ENCODE data around the gene AICDA. TPM values are rescaled to one million over a fixed set of nuclear protein-coding genes. Genes with fewer than 3 reads are reported as not detected.

AICDA gene
- total and polyA plus RNA-seq, 10 of the 15 experiments (the other 5 are each of a cell fraction or from before 2014, with no cell fraction given): 9.4 to 24.9 (median 16.6) TPM

DNA sequence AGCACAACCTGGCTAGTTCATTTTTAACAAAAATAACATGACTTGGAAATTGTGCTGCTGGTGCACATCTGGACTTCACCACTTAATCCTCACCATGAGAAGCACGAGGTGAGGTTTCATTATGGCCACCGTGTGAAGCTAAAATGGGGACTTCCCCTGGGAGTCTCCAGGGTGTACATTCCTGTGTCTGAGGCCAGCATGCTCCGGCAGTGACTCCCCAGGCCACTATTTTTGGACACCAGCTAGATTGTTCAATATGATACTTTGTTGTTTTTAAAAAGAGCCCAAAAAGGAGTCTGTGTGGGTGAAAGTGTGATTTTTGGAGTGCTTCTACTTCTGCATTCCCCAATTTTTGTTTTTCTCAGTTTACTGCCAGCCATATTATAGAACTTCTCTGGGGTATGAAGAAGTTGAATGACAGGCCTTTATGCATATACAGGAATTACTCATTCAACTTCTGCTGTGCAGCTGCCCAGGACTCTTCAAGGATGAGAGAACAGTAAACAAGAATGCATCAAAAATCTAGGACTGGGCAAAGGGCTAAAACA is 16.9 kb upstream of the AICDA start (continued):
- TF ChIP-seq BACH1 (IDR thresholded peaks at IDR 0.05; ENCODE audit: borderline replicate concordance) (peak; percentile 85; the same call in 1 of the 2 replicates), HDGF (IDR thresholded peaks at IDR 0.05) (no peak), NBN (IDR thresholded peaks at IDR 0.05) (peak; percentile 93), BHLHE40 (IDR thresholded peaks at IDR 0.05; ENCODE audit: borderline replicate concordance in 1 of 2, low read depth in 2 of 2, low read length in 1 of 2) (peak; percentile 76 to 89), NR2C2 (IDR thresholded peaks at IDR 0.05; ENCODE audit: borderline replicate concordance, control insufficient read depth, insufficient read length, low read depth) (no peak), BMI1 (IDR thresholded peaks at IDR 0.05; ENCODE audit: borderline replicate concordance) (peak; percentile 81), TCF12 (IDR thresholded peaks at IDR 0.05; ENCODE audit: low read depth, low read length) (peak; percentile 95), ZNF622 (IDR thresholded peaks at IDR 0.05) (no peak), CEBPB (IDR thresholded peaks at IDR 0.05; ENCODE audit: borderline replicate concordance in 1 of 2, low read depth in 2 of 2, low read length in 2 of 2) (no peak), YY1 (IDR thresholded peaks at IDR 0.05; ENCODE audit: low read depth, low read length) (peak; percentile 90), RELA (IDR thresholded peaks at IDR 0.05; ENCODE audit: borderline replicate concordance, partially characterized antibody) (peak; percentile 86), MYB (IDR thresholded peaks at IDR 0.05; ENCODE audit: borderline replicate concordance, low read depth, low read length) (peak; percentile 41; the same call in 1 of the 2 replicates), CBFB (IDR thresholded peaks at IDR 0.05; ENCODE audit: low read depth) (peak; percentile 84), BRCA1 (IDR thresholded peaks at IDR 0.05; ENCODE audit: low read depth, low read length) (no peak), RAD51 (IDR thresholded peaks at IDR 0.05) (peak; percentile 55; the same call in 1 of the 2 replicates), NFIC (IDR thresholded peaks at IDR 0.05; ENCODE audit: low read depth, low read length) (peak; percentile 100), SUZ12 (IDR thresholded peaks at IDR 0.05; ENCODE audit: unreplicated experiment) (no peak), ZNF274 (IDR thresholded peaks at IDR 0.05; ENCODE audit: insufficient read depth, insufficient read length) (no peak), RUNX3 (IDR thresholded peaks at IDR 0.05; ENCODE audit: low read length) (peak; percentile 97)
- TF ChIP-seq, protein P1, sequence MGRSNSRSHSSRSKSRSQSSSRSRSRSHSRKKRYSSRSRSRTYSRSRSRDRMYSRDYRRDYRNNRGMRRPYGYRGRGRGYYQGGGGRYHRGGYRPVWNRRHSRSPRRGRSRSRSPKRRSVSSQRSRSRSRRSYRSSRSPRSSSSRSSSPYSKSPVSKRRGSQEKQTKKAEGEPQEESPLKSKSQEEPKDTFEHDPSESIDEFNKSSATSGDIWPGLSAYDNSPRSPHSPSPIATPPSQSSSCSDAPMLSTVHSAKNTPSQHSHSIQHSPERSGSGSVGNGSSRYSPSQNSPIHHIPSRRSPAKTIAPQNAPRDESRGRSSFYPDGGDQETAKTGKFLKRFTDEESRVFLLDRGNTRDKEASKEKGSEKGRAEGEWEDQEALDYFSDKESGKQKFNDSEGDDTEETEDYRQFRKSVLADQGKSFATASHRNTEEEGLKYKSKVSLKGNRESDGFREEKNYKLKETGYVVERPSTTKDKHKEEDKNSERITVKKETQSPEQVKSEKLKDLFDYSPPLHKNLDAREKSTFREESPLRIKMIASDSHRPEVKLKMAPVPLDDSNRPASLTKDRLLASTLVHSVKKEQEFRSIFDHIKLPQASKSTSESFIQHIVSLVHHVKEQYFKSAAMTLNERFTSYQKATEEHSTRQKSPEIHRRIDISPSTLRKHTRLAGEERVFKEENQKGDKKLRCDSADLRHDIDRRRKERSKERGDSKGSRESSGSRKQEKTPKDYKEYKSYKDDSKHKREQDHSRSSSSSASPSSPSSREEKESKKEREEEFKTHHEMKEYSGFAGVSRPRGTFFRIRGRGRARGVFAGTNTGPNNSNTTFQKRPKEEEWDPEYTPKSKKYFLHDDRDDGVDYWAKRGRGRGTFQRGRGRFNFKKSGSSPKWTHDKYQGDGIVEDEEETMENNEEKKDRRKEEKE (IDR thresholded peaks at IDR 0.05): no peak
- TF ChIP-seq, protein P2, sequence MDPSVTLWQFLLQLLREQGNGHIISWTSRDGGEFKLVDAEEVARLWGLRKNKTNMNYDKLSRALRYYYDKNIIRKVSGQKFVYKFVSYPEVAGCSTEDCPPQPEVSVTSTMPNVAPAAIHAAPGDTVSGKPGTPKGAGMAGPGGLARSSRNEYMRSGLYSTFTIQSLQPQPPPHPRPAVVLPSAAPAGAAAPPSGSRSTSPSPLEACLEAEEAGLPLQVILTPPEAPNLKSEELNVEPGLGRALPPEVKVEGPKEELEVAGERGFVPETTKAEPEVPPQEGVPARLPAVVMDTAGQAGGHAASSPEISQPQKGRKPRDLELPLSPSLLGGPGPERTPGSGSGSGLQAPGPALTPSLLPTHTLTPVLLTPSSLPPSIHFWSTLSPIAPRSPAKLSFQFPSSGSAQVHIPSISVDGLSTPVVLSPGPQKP (IDR thresholded peaks at IDR 0.05; ENCODE audit: low read depth, low read length): no peak
- TF ChIP-seq, protein P3, sequence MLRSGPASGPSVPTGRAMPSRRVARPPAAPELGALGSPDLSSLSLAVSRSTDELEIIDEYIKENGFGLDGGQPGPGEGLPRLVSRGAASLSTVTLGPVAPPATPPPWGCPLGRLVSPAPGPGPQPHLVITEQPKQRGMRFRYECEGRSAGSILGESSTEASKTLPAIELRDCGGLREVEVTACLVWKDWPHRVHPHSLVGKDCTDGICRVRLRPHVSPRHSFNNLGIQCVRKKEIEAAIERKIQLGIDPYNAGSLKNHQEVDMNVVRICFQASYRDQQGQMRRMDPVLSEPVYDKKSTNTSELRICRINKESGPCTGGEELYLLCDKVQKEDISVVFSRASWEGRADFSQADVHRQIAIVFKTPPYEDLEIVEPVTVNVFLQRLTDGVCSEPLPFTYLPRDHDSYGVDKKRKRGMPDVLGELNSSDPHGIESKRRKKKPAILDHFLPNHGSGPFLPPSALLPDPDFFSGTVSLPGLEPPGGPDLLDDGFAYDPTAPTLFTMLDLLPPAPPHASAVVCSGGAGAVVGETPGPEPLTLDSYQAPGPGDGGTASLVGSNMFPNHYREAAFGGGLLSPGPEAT (IDR thresholded peaks at IDR 0.05; ENCODE audit: low read depth): peak; percentile 99
- TF ChIP-seq, protein P4, sequence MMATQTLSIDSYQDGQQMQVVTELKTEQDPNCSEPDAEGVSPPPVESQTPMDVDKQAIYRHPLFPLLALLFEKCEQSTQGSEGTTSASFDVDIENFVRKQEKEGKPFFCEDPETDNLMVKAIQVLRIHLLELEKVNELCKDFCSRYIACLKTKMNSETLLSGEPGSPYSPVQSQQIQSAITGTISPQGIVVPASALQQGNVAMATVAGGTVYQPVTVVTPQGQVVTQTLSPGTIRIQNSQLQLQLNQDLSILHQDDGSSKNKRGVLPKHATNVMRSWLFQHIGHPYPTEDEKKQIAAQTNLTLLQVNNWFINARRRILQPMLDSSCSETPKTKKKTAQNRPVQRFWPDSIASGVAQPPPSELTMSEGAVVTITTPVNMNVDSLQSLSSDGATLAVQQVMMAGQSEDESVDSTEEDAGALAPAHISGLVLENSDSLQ (IDR thresholded peaks at IDR 0.05): peak; percentile 97
- TF ChIP-seq, protein P5, sequence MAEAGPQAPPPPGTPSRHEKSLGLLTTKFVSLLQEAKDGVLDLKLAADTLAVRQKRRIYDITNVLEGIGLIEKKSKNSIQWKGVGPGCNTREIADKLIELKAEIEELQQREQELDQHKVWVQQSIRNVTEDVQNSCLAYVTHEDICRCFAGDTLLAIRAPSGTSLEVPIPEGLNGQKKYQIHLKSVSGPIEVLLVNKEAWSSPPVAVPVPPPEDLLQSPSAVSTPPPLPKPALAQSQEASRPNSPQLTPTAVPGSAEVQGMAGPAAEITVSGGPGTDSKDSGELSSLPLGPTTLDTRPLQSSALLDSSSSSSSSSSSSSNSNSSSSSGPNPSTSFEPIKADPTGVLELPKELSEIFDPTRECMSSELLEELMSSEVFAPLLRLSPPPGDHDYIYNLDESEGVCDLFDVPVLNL (IDR thresholded peaks at IDR 0.05; ENCODE audit: low read depth, low read length): no peak

Data from GM12878 (cell line).